ENCODE results near the gene STBD1. TPM values are rescaled to one million over a fixed set of nuclear protein-coding genes. Genes with fewer than 3 reads are reported as not detected.

The STBD1 gene
- total and polyA plus RNA-seq, 8 donors, result 2.2 to 9.0 (median 2.7) TPM

DNA sequence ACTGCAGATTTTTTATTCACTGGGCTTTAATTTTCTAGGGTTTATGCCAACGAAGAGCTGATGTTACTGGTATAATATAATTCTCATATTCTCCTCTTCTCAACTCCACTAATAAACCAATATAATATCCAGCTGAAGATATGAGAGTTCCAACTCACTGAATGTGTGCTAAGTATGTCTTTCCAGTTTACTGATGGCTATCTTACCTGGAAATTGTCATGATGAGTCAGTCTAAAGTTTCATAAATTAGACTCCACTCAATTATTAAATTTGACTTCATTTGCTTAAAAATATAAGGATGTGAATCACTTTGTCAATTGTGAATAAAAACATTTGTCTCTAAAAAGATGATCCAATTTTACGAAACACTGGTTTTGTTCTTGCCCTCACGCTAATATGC lies 28.4 kb downstream of the STBD1 start:
- ATAC-seq, result no peak
- H3K4me1 ChIP-seq, result no peaks in the 10 kb centered on the region
- intact Hi-C loops (cut with DNase I), result no loop called here
- no peak for DNase-seq
- H3K36me3 ChIP-seq, result no peaks in the 10 kb centered on the region
- no peak overlapping the region for H3K27ac ChIP-seq
- H3K9me3 ChIP-seq, result no peaks in the 10 kb centered on the region
- peaks cover 2 to 10% of the 10 kb centered on the region in 2 donors for H3K27me3 ChIP-seq
- H3K4me3 ChIP-seq, result no peak overlapping the region
- TF ChIP-seq, protein P1, sequence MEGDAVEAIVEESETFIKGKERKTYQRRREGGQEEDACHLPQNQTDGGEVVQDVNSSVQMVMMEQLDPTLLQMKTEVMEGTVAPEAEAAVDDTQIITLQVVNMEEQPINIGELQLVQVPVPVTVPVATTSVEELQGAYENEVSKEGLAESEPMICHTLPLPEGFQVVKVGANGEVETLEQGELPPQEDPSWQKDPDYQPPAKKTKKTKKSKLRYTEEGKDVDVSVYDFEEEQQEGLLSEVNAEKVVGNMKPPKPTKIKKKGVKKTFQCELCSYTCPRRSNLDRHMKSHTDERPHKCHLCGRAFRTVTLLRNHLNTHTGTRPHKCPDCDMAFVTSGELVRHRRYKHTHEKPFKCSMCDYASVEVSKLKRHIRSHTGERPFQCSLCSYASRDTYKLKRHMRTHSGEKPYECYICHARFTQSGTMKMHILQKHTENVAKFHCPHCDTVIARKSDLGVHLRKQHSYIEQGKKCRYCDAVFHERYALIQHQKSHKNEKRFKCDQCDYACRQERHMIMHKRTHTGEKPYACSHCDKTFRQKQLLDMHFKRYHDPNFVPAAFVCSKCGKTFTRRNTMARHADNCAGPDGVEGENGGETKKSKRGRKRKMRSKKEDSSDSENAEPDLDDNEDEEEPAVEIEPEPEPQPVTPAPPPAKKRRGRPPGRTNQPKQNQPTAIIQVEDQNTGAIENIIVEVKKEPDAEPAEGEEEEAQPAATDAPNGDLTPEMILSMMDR (IDR thresholded peaks at IDR 0.05), result no peak

DNA sequence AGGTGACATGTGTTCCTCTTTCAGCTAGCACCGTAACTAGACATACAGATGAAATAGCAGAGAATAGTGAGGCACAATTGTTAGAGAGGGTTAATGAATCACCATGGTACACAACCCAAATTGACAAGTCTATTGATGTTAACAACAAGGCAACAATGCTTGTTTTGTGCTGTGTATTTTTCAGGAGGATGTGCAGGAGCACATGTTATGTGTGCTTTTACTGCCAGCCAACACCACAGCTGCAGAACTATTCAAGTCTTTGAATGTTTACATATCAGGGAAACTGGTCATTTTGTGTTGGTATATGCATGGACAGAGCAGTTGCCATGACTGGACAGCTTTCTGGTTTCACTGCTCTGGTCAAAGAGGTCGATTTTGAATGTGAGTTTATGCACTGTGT lies 32.8 kb downstream of the STBD1 start:
- peaks cover 0 to 19% of the 10 kb centered on the region in 2 donors for H3K27me3 ChIP-seq
- ATAC-seq (no peak), DNase-seq (peak in 2 of 4 donors; percentile 1 to 5)
- H3K9me3 ChIP-seq, result no peaks in the 10 kb centered on the region
- H3K36me3 ChIP-seq, result no peaks in the 10 kb centered on the region
- H3K27ac ChIP-seq, result no peak overlapping the region
- H3K4me3 ChIP-seq, result no peak overlapping the region
- TF ChIP-seq, protein P1 (IDR thresholded peaks at IDR 0.05), result no peak
- H3K4me1 ChIP-seq, result peaks cover 0 to 5% of the 10 kb centered on the region in 2 donors
- intact Hi-C loops (cut with DNase I), result no loop called here

DNA sequence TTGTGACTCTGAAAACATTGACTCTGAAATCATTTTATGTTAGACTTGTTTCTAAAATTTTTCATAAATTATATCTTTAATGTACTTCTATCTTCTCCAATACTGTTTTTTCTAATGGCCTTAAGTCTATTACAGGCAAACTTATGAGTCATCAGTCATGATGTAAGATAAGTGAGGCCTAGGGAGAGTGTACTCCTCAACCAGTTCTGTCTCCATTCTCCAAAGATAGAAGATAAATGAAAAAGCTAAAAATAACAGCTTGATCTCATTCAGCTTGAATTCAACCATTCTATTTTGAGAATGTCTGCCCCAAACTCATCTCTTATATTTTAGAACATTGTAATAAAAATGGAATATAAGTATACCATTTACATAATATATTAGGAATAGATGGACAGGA lies 34.5 kb downstream of the STBD1 start:
- Histone ChIP-seq H3K27me3 (peaks cover 0 to 14% of the 10 kb centered on the region in 2 donors), H3K27ac (no peak overlapping the region), H3K4me3 (no peak overlapping the region), H3K4me1 (peaks cover 0 to 5% of the 10 kb centered on the region in 2 donors), H3K36me3 (no peaks in the 10 kb centered on the region), H3K9me3 (no peaks in the 10 kb centered on the region)
- peak; percentile 69 for ATAC-seq
- no peak for DNase-seq
- intact Hi-C loops (cut with DNase I), result no loop called here
- TF ChIP-seq, protein P1 (IDR thresholded peaks at IDR 0.05), result no peak

DNA sequence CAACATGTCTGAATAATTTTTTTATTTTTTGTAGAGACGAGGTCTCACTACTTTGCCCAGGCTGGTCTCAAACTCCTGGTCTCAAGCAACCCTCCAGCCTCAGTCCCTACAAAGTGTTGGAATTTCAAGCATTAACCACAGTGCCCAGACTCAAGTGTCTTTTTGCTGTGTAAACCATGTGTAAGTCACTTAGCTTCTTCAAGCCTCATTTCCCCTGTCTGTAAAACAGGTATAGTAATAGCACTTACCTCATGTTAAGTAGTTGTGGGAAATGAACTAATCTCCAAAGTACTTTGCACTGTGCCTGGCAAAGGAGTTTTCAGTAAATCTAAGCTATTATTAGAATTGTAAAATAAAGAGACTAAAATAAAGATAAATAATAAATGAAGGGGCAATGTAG lies 35.7 kb downstream of the STBD1 start:
- Histone ChIP-seq H3K36me3 (no peaks in the 10 kb centered on the region), H3K27me3 (peaks cover 0 to 14% of the 10 kb centered on the region in 2 donors), H3K9me3 (no peaks in the 10 kb centered on the region), H3K4me3 (no peak overlapping the region), H3K4me1 (peaks cover 0 to 5% of the 10 kb centered on the region in 2 donors), H3K27ac (no peak overlapping the region)
- ATAC-seq (peak; percentile 94), DNase-seq (no peak)
- intact Hi-C loops (cut with DNase I), result no loop called here
- TF ChIP-seq, protein P1 (IDR thresholded peaks at IDR 0.05), result no peak

DNA sequence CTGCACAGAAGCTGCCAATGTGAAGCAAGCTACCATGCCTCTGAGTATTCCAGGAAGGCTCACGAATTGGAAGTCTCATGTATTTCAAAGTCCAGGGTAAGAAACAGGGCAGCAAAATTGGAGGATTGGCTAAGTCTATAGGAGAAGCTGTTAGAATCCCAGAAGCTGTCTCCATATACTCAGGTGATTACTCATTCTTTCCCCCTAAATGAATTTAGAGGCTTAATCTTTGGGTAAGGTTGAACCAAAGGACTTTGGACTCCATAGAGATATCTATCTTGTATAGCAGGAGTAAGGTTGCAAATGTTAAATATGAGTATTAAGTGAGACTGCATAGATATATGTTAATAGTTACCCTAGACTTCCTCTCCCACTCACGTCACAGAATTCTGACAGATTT lies 36.3 kb downstream of the STBD1 start:
- intact Hi-C loops (cut with DNase I), result no loop called here
- no peak overlapping the region for H3K27ac ChIP-seq
- TF ChIP-seq, protein P1 (IDR thresholded peaks at IDR 0.05), result no peak
- peaks cover 0 to 10% of the 10 kb centered on the region in 2 donors for H3K27me3 ChIP-seq
- ATAC-seq (peak; percentile 31), DNase-seq (no peak)
- H3K9me3 ChIP-seq, result peaks cover 0 to 3% of the 10 kb centered on the region in 2 donors
- no peaks in the 10 kb centered on the region for H3K36me3 ChIP-seq
- H3K4me3 ChIP-seq, result no peak overlapping the region
- peaks cover 0 to 5% of the 10 kb centered on the region in 2 donors for H3K4me1 ChIP-seq
